PFSK-1 (cell line): ENCODE data around the gene WDR31.

Experiments used
- POLR2AphosphoS5 ChIP-seq: IDR thresholded peaks from 2 replicates; pipeline ENCODE4 v1.6.1; 2012; ENCODE audit warnings: low read depth, mild to moderate bottlenecking, control low read depth, low read length, moderate library complexity
- TF ChIP-seq, protein P1 (sequence below), 2 experiments: IDR thresholded peaks; 2 replicates each; pipeline versions ENCODE4 v1.6.1 to v1.8.0; 2011 to 2012; ENCODE audit warnings: low read depth in 2 of 2, low read length in 2 of 2, control low read depth in 1 of 2, inconsistent platforms in 1 of 2, mild to moderate bottlenecking in 1 of 2, moderate library complexity in 1 of 2; ENCODE audit not compliant: insufficient read depth in 1 of 2

DNA sequence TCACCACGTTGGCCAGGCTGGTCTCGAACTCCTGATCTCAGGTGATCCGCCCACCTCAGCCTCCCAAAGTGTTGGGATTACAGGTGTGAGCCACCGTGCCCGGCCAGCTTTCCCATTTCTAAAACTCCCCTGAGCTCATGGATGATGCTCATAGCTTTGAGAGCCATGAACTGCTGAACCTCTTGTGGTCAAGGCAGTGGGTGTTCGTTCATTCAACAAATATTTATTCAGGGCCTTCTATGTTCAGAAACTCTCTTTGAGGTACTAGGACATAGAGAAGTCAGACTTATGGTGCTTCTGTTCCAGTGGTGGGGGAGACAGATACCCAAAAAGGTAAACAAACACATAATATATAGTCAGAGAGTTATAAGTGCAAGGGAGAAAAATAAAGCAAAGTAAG is 11.9 kb upstream of the WDR31 start:
- TF ChIP-seq, protein P1, sequence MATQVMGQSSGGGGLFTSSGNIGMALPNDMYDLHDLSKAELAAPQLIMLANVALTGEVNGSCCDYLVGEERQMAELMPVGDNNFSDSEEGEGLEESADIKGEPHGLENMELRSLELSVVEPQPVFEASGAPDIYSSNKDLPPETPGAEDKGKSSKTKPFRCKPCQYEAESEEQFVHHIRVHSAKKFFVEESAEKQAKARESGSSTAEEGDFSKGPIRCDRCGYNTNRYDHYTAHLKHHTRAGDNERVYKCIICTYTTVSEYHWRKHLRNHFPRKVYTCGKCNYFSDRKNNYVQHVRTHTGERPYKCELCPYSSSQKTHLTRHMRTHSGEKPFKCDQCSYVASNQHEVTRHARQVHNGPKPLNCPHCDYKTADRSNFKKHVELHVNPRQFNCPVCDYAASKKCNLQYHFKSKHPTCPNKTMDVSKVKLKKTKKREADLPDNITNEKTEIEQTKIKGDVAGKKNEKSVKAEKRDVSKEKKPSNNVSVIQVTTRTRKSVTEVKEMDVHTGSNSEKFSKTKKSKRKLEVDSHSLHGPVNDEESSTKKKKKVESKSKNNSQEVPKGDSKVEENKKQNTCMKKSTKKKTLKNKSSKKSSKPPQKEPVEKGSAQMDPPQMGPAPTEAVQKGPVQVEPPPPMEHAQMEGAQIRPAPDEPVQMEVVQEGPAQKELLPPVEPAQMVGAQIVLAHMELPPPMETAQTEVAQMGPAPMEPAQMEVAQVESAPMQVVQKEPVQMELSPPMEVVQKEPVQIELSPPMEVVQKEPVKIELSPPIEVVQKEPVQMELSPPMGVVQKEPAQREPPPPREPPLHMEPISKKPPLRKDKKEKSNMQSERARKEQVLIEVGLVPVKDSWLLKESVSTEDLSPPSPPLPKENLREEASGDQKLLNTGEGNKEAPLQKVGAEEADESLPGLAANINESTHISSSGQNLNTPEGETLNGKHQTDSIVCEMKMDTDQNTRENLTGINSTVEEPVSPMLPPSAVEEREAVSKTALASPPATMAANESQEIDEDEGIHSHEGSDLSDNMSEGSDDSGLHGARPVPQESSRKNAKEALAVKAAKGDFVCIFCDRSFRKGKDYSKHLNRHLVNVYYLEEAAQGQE (IDR thresholded peaks at IDR 0.05; ENCODE audit: insufficient read depth in 1 of 2, low read depth in 2 of 2, low read length in 2 of 2): no peak
- TF ChIP-seq POLR2AphosphoS5: no peak
